ENCODE measurements around the gene PDK4. TPM values are rescaled to one million over a fixed set of nuclear protein-coding genes. Genes with fewer than 3 reads are reported as not detected.

PDK4 gene
- total RNA-seq (2014; rRNA removed; shearing (Covaris generic)) (not detected in 2 replicates), total RNA-seq (2022) (not detected in 2 replicates), Bru-seq, nascent RNA (percentile 8 among the genes with signal in this experiment), BruChase-seq, experiment 1, labeled RNA remaining after a 6-hour chase (not detected), BruChase-seq, experiment 2, labeled RNA remaining after a 2-hour chase (not detected)
- long read RNA-seq: 0 reads

DNA sequence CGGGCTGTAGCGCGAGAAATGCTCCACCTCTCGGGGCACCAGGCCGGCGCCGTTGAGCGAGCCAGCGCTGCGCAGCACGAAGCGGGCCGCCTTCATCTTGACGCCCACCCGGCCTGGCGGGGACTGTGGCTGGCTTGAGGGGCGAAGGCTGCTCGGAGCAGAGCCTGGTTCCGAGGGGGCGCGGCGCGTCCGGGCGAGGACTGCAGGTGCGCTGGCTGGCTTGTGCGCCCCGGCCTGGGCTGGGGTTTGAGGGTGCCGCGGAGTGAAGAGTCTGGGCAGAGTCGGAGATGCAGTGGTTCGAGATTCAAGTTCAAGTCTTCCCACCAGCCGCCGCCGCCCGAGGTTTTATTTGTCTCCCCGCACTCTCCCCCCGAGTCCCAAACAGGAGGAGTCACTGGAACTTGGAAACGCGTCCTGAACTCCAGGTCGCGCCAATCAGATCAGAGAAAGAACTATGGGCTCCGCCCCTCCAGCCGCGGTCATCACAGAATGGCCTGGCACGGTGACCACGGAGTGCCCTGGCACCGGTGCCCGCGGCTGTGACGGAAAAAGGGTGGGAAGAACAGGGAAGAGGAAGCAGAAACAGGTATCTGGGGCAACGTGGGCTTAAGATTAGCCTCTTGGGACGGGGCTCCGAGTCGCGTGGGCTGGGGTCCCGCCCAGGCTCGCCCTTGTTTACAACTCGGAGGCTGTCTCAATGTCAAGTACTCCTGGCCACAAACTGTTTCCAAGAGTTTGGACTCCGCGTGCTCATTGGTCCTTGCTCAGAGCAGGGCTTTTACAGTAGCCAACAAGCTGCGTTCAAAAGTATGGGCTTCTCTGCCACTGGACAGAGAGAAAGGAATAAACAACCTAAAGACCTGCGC is at the start of gene PDK4:
Gene PDK4, minus strand, starts transcription at position 319 of the 866 bp plus-strand sequence. Its CDS starts 223 bp downstream, at position 96.
- no TSS peak for BruUV-seq (replicated peaks)
- Histone ChIP-seq H3K4me1 (ENCODE audit: insufficient read depth, low read length, poor library complexity, severe bottlenecking) (no peaks in the 10 kb centered on the region), H3K4me2 (ENCODE audit: low read length) (no peak within 1 kb of the TSS), H3K27ac (ENCODE audit: low read depth, low read length, poor library complexity, severe bottlenecking) (no peak within 1 kb of the TSS), H3K4me3 (ENCODE audit: low read depth, low read length, poor library complexity, severe bottlenecking) (no peak within 1 kb of the TSS), H2AFZ (ENCODE audit: low read length) (no peak within 1 kb of the TSS), H3K36me3 (ENCODE audit: insufficient read depth, low read length) (no peaks in the 10 kb centered on the region), H3K79me2 (ENCODE audit: insufficient read depth, low read depth, low read length) (no peaks in the 10 kb centered on the region), H3K9me2 (ENCODE audit: insufficient read depth, low read length) (no peaks in the 10 kb centered on the region), H4K20me1 (ENCODE audit: insufficient read depth, low read length) (no peaks in the 10 kb centered on the region), H3K9me3 (ENCODE audit: low read length) (no peaks in the 10 kb centered on the region)
- CTCF ChIA-PET (ENCODE audit: unreplicated experiment): no interaction called here
- POLR2A ChIA-PET: no interaction called here
- intact Hi-C loops (cut with micrococcal nuclease; ENCODE audit: unreplicated experiment): no loop called here
- TF ChIP-seq, protein P1, sequence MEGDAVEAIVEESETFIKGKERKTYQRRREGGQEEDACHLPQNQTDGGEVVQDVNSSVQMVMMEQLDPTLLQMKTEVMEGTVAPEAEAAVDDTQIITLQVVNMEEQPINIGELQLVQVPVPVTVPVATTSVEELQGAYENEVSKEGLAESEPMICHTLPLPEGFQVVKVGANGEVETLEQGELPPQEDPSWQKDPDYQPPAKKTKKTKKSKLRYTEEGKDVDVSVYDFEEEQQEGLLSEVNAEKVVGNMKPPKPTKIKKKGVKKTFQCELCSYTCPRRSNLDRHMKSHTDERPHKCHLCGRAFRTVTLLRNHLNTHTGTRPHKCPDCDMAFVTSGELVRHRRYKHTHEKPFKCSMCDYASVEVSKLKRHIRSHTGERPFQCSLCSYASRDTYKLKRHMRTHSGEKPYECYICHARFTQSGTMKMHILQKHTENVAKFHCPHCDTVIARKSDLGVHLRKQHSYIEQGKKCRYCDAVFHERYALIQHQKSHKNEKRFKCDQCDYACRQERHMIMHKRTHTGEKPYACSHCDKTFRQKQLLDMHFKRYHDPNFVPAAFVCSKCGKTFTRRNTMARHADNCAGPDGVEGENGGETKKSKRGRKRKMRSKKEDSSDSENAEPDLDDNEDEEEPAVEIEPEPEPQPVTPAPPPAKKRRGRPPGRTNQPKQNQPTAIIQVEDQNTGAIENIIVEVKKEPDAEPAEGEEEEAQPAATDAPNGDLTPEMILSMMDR (conservative IDR thresholded peaks at IDR 0.05; ENCODE audit: low read length): no peak
- TF ChIP-seq EZH2phosphoT487 (IDR thresholded peaks at IDR 0.05; ENCODE audit: borderline replicate concordance, low read depth, low read length): no peak
- DNase-seq (ENCODE audit: low spot score): no peak

DNA sequence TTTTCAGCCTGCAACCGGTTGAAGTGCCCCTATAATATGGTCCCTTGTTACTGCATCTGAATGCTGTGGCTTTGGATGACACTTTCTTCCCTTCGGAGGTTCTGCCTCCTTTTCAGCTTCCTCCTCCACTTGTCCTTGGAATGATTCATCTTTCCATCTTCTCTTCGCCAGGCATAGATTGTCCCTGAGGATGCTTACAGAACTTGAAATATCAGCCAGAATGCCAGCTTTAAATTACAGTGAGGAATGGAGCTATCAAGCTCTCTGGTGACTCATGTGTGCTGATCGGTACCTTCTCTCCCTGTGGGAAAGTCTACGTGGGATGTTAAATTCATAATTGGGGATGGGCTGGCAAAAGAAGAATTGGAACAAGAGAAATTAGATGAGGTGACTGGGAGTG is 45.9 kb upstream of the PDK4 start:
- Histone ChIP-seq H3K36me3 (ENCODE audit: insufficient read depth, low read length) (no peaks in the 10 kb centered on the region), H4K20me1 (ENCODE audit: insufficient read depth, low read length) (no peaks in the 10 kb centered on the region), H3K79me2 (ENCODE audit: insufficient read depth, low read depth, low read length) (no peaks in the 10 kb centered on the region), H3K9me2 (ENCODE audit: insufficient read depth, low read length) (no peaks in the 10 kb centered on the region), H3K4me3 (ENCODE audit: low read depth, low read length, poor library complexity, severe bottlenecking) (no peak overlapping the region), H3K9me3 (ENCODE audit: low read length) (no peaks in the 10 kb centered on the region), H3K4me2 (ENCODE audit: low read length) (no peak overlapping the region), H3K27ac (ENCODE audit: low read depth, low read length, poor library complexity, severe bottlenecking) (no peak overlapping the region), H2AFZ (ENCODE audit: low read length) (no peak overlapping the region), H3K4me1 (ENCODE audit: insufficient read depth, low read length, poor library complexity, severe bottlenecking) (no peaks in the 10 kb centered on the region)
- intact Hi-C loops (cut with micrococcal nuclease; ENCODE audit: unreplicated experiment): no loop called here
- CTCF ChIA-PET (ENCODE audit: unreplicated experiment): no interaction called here
- no TSS peak for BruUV-seq (replicated peaks)
- POLR2A ChIA-PET: no interaction called here
- no peak for DNase-seq (ENCODE audit: low spot score)
- TF ChIP-seq EZH2phosphoT487 (IDR thresholded peaks at IDR 0.05; ENCODE audit: borderline replicate concordance, low read depth, low read length): no peak
- TF ChIP-seq, protein P1 (conservative IDR thresholded peaks at IDR 0.05; ENCODE audit: low read length): no peak
